Parathyroid adenoma (tissue), 2 donors: ENCODE results near the gene ZFHX3.
A peak's percentile ranks its signal among the peaks of the same experiment; 100 is the strongest.

Experiments used
- H2AFZ ChIP-seq: fragments of 300-600 bp; sonication (generic); one replicate; pipeline ENCODE4 v1.7.0; 2017; ENCODE audit warnings: antibody characterized with exemption, mild to moderate bottlenecking
- H3K27ac ChIP-seq: fragments of 300-600 bp; sonication (generic); one replicate; pipeline ENCODE4 v1.7.0; 2017
- H3K27me3 ChIP-seq: fragments of 300-600 bp; sonication (generic); one replicate; pipeline ENCODE4 v1.7.0; 2017; ENCODE audit warnings: low read length; ENCODE audit not compliant: control insufficient read depth, insufficient read depth
- H3K36me3 ChIP-seq: fragments of 300-600 bp; sonication (generic); one replicate; pipeline ENCODE4 v1.7.0; 2017; ENCODE audit warnings: low read length; ENCODE audit not compliant: control insufficient read depth, insufficient read depth
- H3K4me1 ChIP-seq: fragments of 300-600 bp; sonication (generic); one replicate; pipeline ENCODE4 v1.7.0; 2017; ENCODE audit warnings: control low read depth
- H3K4me2 ChIP-seq: fragments of 300-600 bp; sonication (generic); one replicate; pipeline ENCODE4 v1.7.0; 2017; ENCODE audit warnings: low read length
- H3K4me3 ChIP-seq: fragments of 300-600 bp; sonication (generic); one replicate; pipeline ENCODE4 v1.7.0; 2017; ENCODE audit warnings: low read depth, low read length
- H3K79me2 ChIP-seq: fragments of 300-600 bp; sonication (generic); one replicate; pipeline ENCODE4 v1.7.0; 2017; ENCODE audit warnings: control low read depth
- H3K9ac ChIP-seq: fragments of 300-600 bp; sonication (generic); one replicate; pipeline ENCODE4 v1.7.0; 2017; ENCODE audit warnings: mild to moderate bottlenecking
- H3K9me3 ChIP-seq: fragments of 300-600 bp; sonication (generic); one replicate; pipeline ENCODE4 v1.7.0; 2017; ENCODE audit warnings: low read length; ENCODE audit not compliant: control insufficient read depth
- CTCF ChIP-seq: fragments of 300-600 bp; sonication (generic); IDR thresholded peaks from one replicate; pipeline ENCODE4 v1.7.0; 2017; ENCODE audit warnings: antibody characterized with exemption, mild to moderate bottlenecking
- donor health status: primary hyperparathyroidism.

Gene ZFHX3

GRCh38 chr16:73058616-73059409, 10.9 kb upstream of the ZFHX3 start:
- no peak for TF ChIP-seq CTCF
- Histone ChIP-seq H3K27me3 (peaks cover 7% of the 10 kb centered on the region), H3K36me3 (no peaks in the 10 kb centered on the region), H3K79me2 (peaks cover 17% of the 10 kb centered on the region), H2AFZ (peak overlapping the region; percentile 89), H3K4me1 (peaks cover 28% of the 10 kb centered on the region), H3K9ac (no peak overlapping the region), H3K4me3 (peak overlapping the region; percentile 70), H3K27ac (peak overlapping the region; percentile 77), H3K4me2 (peak overlapping the region; percentile 74), H3K9me3 (no peaks in the 10 kb centered on the region)

- Histone ChIP-seq H3K4me1 (peaks cover 28% of the 10 kb centered on the region), H3K9ac (no peak overlapping the region), H3K27me3 (peaks cover 3% of the 10 kb centered on the region), H3K9me3 (no peaks in the 10 kb centered on the region), H3K27ac (peak overlapping the region; percentile 66), H3K36me3 (no peaks in the 10 kb centered on the region), H3K4me3 (peak overlapping the region; percentile 50), H2AFZ (peak overlapping the region; percentile 60), H3K79me2 (peaks cover 17% of the 10 kb centered on the region), H3K4me2 (no peak overlapping the region)
- no peak for TF ChIP-seq CTCF
These were observed 10.3 kb upstream of the ZFHX3 start for GRCh38 chr16:73058221-73058615.

GRCh38 chr16:73057291-73058210, 9.6 kb upstream of the ZFHX3 start:
- no peaks in the 10 kb centered on the region for H3K27me3 ChIP-seq
- peak overlapping the region; percentile 64 for H3K4me2 ChIP-seq
- peak overlapping the region; percentile 79 for H2AFZ ChIP-seq
- no peaks in the 10 kb centered on the region for H3K36me3 ChIP-seq
- peaks cover 17% of the 10 kb centered on the region for H3K79me2 ChIP-seq
- peak overlapping the region; percentile 53 for H3K4me3 ChIP-seq
- H3K9ac ChIP-seq = peak overlapping the region; percentile 32
- H3K4me1 ChIP-seq = peaks cover 28% of the 10 kb centered on the region
- H3K9me3 ChIP-seq = no peaks in the 10 kb centered on the region
- H3K27ac ChIP-seq = peak overlapping the region; percentile 91
- TF ChIP-seq CTCF = peak; percentile 26

- no peaks in the 10 kb centered on the region for H3K27me3 ChIP-seq
- no peaks in the 10 kb centered on the region for H3K9me3 ChIP-seq
- H3K4me2 ChIP-seq = peak overlapping the region; percentile 64
- H3K27ac ChIP-seq = peak overlapping the region; percentile 91
- no peak for TF ChIP-seq CTCF
- peaks cover 12% of the 10 kb centered on the region for H3K79me2 ChIP-seq
- H3K36me3 ChIP-seq = no peaks in the 10 kb centered on the region
- peak overlapping the region; percentile 32 for H3K9ac ChIP-seq
- peak overlapping the region; percentile 79 for H2AFZ ChIP-seq
- H3K4me1 ChIP-seq = peaks cover 29% of the 10 kb centered on the region
- H3K4me3 ChIP-seq = peak overlapping the region; percentile 53
These were observed 9.0 kb upstream of the ZFHX3 start for GRCh38 chr16:73056921-73057290.
